GF-D8 (cell line): Measurements from ENCODE around the gene CEP250.

Experiments used
- DNase-seq: peaks from one replicate; lab custom pipeline; 2025; lab: John Stamatoyannopoulos, UW

The CEP250 gene

DNA sequence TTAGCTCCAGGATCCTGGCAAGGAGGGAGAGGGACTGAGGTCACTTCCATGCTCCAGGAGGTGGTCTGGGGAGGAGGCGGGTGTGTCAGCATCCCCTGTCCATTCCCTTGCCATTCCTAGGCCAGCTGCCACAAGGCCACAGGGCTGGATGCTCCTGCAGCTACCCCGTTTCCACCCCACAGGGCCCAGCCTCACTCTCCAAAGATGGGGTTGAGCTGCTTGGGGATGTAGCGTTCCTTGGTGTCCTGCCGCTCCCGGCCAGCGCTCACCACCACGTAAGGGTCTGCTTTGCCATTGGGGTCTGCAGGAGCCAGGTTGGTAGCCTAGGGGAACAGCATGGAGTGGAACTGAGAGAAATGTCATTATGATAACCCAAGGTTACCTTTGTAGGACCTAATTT lies 109.5 kb downstream of the CEP250 start:
- DNase-seq, result no peak

DNA sequence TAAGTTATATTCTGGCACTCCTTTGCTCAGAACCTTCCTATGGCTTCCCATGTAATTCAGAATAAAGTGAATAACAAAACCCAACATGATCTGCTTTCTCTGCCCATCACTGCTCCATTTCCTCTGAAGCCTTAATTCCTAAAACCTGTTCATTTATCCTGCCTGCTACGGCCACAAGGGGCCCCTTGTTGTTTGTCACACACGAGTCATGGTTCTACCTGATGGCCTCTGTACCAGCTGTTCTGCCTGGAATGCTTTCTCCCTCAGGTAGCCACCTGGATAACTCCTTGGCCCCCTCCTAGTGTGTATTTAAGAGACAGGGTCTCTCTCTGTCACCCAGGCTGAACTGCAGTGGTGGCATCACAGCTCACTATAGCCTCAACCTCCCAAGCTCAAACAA lies 113.2 kb downstream of the CEP250 start:
- peak; percentile 8 for DNase-seq
